Mesendoderm (in vitro differentiated cells): ENCODE measurements around the gene SHROOM4.
A peak's percentile ranks its signal among the peaks of the same experiment; 100 is the strongest.

Experiments used
- DNase-seq: peaks from one replicate; pipeline ENCODE4 v3.0.0; 2013
- H2AK5ac ChIP-seq: 2 replicates; pipeline ENCODE4 v1.6.1; 2013; ENCODE audit warnings: low read length, inconsistent platforms
- H2BK120ac ChIP-seq: 2 replicates; pipeline ENCODE4 v1.6.1; 2013; ENCODE audit warnings: low read depth, mild to moderate bottlenecking, low read length, moderate library complexity, mixed read lengths
- H2BK15ac ChIP-seq: replicated peaks from 2 replicates; pipeline ENCODE4 v1.6.1; 2013; ENCODE audit warnings: low read depth, mild to moderate bottlenecking, moderate library complexity
- H2BK5ac ChIP-seq: 2 replicates; pipeline ENCODE4 v1.6.1; 2013; ENCODE audit warnings: low read length, inconsistent platforms
- H3K18ac ChIP-seq: 2 replicates; pipeline ENCODE4 v1.6.1; 2013; ENCODE audit warnings: mild to moderate bottlenecking, low read length, mixed read lengths
- H3K23ac ChIP-seq: one replicate; pipeline ENCODE4 v1.6.1; 2013; ENCODE audit warnings: low read length
- H3K27ac ChIP-seq: 2 replicates; pipeline ENCODE4 v1.5.1; 2013; ENCODE audit warnings: low read depth, mild to moderate bottlenecking, inconsistent platforms, low read length, moderate library complexity
- H3K27me3 ChIP-seq: 2 replicates; pipeline ENCODE4 v1.6.1; 2013; ENCODE audit warnings: low read length, control low read depth, mild to moderate bottlenecking, inconsistent platforms; ENCODE audit not compliant: insufficient read depth, poor library complexity
- H3K36me3 ChIP-seq: 2 replicates; pipeline ENCODE4 v1.6.1; 2013; ENCODE audit warnings: low read length, inconsistent platforms; ENCODE audit not compliant: control insufficient read depth, insufficient read depth
- H3K4ac ChIP-seq: one replicate; pipeline ENCODE4 v1.6.1; 2013; ENCODE audit warnings: low read depth, mild to moderate bottlenecking, low read length, moderate library complexity
- H3K4me1 ChIP-seq: 2 replicates; pipeline ENCODE4 v1.6.1; 2013; ENCODE audit warnings: low read depth, low read length, inconsistent platforms; ENCODE audit not compliant: control insufficient read depth
- H3K4me2 ChIP-seq: 2 replicates; pipeline ENCODE4 v1.6.1; 2013; ENCODE audit warnings: low read length
- H3K4me3 ChIP-seq: 2 replicates; pipeline ENCODE4 v1.5.1; 2013; ENCODE audit warnings: mild to moderate bottlenecking, low read length
- H3K56ac ChIP-seq: one replicate; pipeline ENCODE4 v1.6.1; 2013; ENCODE audit warnings: low read length
- H3K79me1 ChIP-seq: 2 replicates; pipeline ENCODE4 v1.6.1; 2013; ENCODE audit warnings: low read length, inconsistent platforms
- H3K79me2 ChIP-seq: 2 replicates; pipeline ENCODE4 v1.6.1; 2013; ENCODE audit warnings: mild to moderate bottlenecking, low read length; ENCODE audit not compliant: control insufficient read depth, insufficient read depth
- H3K9ac ChIP-seq: 2 replicates; pipeline ENCODE4 v1.6.1; 2013; ENCODE audit warnings: low read length, inconsistent platforms
- H4K5ac ChIP-seq: one replicate; pipeline ENCODE4 v1.6.1; 2013; ENCODE audit warnings: low read length
- H4K8ac ChIP-seq: one replicate; pipeline ENCODE4 v1.6.1; 2013; ENCODE audit warnings: low read depth, mild to moderate bottlenecking, control low read depth, low read length, moderate library complexity
- WGBS: extraction: QIAGEN DNeasy Blood & Tissue Kit; methylation state at CpG from one replicate; pipeline ENCODE4 v1.1.7; 2013; ENCODE audit warnings: low lambda C conversion rate, missing lambda C conversion rate; ENCODE audit not compliant: insufficient coverage; ENCODE audit errors: extremely low coverage; 5-methylcytosine and 5-hydroxymethylcytosine counted together

The SHROOM4 gene

DNA sequence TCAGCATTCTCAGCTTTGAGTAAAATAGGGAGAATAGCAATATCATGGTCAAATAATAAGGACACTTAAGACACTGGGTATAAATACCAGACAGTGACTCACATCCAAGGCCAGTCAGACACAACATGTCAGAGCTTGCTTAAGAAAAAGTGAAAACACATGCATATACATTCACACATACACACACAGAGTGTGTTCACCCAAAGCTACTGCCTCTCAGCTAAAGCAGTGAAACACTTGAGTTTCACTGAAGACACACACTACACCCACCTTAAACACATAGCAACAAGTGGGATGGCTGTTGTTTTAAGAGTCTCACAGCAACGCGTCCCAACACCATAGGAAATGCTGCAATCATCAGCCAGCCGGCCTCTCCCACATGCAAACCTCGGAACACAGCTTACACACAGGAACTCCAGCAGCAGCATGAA, 14.4 kb downstream of the SHROOM4 start:
- no peak overlapping the region for H2BK5ac ChIP-seq
- H3K79me2 ChIP-seq, result no peaks in the 10 kb centered on the region
- H3K4me3 ChIP-seq, result no peak overlapping the region
- no peak overlapping the region for H2BK120ac ChIP-seq
- no peak overlapping the region for H3K18ac ChIP-seq
- no peak overlapping the region for H2BK15ac ChIP-seq
- DNase-seq, result no peak
- WGBS, result no CpG with 5 or more reads among the region's 4 CpGs
- no peaks in the 10 kb centered on the region for H3K4me1 ChIP-seq
- no peak overlapping the region for H4K8ac ChIP-seq
- H3K27me3 ChIP-seq, result no peaks in the 10 kb centered on the region
- H3K79me1 ChIP-seq, result no peaks in the 10 kb centered on the region
- no peak overlapping the region for H2AK5ac ChIP-seq
- H3K36me3 ChIP-seq, result no peaks in the 10 kb centered on the region
- peak overlapping the region; percentile 42 for H3K56ac ChIP-seq
- no peak overlapping the region for H3K23ac ChIP-seq
- H4K5ac ChIP-seq, result no peak overlapping the region
- H3K9ac ChIP-seq, result no peak overlapping the region
- H3K4ac ChIP-seq, result no peak overlapping the region
- H3K4me2 ChIP-seq, result no peak overlapping the region
- no peak overlapping the region for H3K27ac ChIP-seq

DNA sequence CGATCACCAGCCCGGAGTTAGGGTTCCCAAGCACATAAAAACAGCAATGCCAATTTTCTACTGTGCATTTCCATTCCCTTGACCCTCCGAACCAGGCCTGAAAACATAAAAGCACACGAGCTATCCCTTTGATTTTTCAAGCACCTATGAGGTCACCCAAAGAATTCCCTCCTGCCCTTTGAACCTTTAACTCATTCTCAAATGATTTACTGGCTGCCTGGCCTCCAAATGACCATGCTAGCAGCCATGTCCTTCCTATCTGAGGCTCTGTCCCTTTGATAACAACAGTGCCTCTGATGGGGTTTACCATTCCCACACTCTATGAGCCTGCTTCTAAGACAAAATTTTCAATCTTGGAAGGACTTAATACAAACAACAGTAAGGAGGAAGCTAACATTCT, 15.2 kb downstream of the SHROOM4 start:
- no CpG with 5 or more reads among the region's 4 CpGs for WGBS
- H3K27ac ChIP-seq, result no peak overlapping the region
- DNase-seq, result no peak

DNA sequence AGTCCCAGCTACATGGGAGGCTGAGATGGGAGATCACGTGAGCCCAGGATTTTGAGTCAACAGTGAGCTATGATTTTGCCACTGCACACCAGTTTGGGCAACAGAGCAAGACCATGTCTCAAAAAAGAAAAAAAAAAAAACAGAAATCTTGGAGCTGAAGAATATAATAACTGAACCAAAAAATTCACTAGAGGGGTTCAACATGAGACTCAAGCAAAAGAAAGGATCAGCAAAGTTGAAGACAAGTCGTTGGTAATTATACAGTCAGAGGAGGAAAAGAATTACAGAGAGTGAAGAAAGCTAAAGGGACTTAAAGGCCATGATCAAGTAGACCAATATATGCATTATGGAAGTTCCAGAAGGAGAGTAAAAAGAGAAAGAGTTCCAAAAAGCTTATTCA, 26.9 kb downstream of the SHROOM4 start:
- no peak overlapping the region for H2BK15ac ChIP-seq
- no peak overlapping the region for H3K18ac ChIP-seq
- no peaks in the 10 kb centered on the region for H3K79me2 ChIP-seq
- DNase-seq, result no peak
- H3K4me2 ChIP-seq, result no peak overlapping the region
- H3K27ac ChIP-seq, result no peak overlapping the region
- H3K4me1 ChIP-seq, result no peaks in the 10 kb centered on the region
- no peak overlapping the region for H2AK5ac ChIP-seq
- H3K9ac ChIP-seq, result no peak overlapping the region
- H3K4me3 ChIP-seq, result no peak overlapping the region
- H4K5ac ChIP-seq, result no peak overlapping the region
- H3K27me3 ChIP-seq, result no peaks in the 10 kb centered on the region
- H3K56ac ChIP-seq, result no peak overlapping the region
- H3K4ac ChIP-seq, result no peak overlapping the region
- H2BK120ac ChIP-seq, result no peak overlapping the region
- H4K8ac ChIP-seq, result no peak overlapping the region
- H2BK5ac ChIP-seq, result no peak overlapping the region
- H3K79me1 ChIP-seq, result no peaks in the 10 kb centered on the region
- no peak overlapping the region for H3K23ac ChIP-seq
- WGBS, result no CpG with 5 or more reads among the region's 2 CpGs
- H3K36me3 ChIP-seq, result no peaks in the 10 kb centered on the region

More for the DNA sequence above, 15.2 kb downstream of the SHROOM4 start:
- Histone ChIP-seq H3K27me3 (no peaks in the 10 kb centered on the region), H2BK5ac (no peak overlapping the region), H3K4me3 (no peak overlapping the region), H3K79me2 (no peaks in the 10 kb centered on the region), H3K36me3 (no peaks in the 10 kb centered on the region), H2BK120ac (no peak overlapping the region), H3K18ac (no peak overlapping the region), H4K5ac (no peak overlapping the region), H3K79me1 (no peaks in the 10 kb centered on the region), H3K56ac (peak overlapping the region; percentile 15), H4K8ac (no peak overlapping the region), H2AK5ac (no peak overlapping the region), H3K9ac (no peak overlapping the region), H3K4me1 (no peaks in the 10 kb centered on the region), H2BK15ac (no peak overlapping the region), H3K23ac (no peak overlapping the region), H3K4me2 (no peak overlapping the region), H3K4ac (no peak overlapping the region)

DNA sequence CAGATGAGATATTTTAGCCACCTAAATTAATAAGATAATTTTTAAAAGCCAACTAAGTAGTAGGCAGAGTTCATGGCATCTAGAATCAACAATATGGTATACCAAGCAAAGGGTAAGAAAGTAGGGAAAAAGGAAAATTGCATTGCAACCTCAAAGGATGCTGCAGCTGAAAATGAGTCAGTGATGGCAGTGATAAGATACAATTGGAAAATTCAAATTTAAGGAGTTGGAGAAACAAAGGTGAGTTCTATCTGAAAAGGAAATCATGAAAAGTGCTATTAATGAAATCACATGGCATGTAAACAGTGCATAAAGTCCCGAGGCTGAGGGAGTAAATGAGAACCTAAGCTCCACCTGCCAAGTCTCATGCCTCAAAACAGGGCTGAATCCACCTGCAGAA, 33.9 kb downstream of the SHROOM4 start:
- no peaks in the 10 kb centered on the region for H3K79me1 ChIP-seq
- no peak overlapping the region for H3K9ac ChIP-seq
- no peak overlapping the region for H4K5ac ChIP-seq
- no peaks in the 10 kb centered on the region for H3K27me3 ChIP-seq
- no peak overlapping the region for H2BK5ac ChIP-seq
- no CpG with 5 or more reads among the region's 1 CpG for WGBS
- H3K4ac ChIP-seq, result no peak overlapping the region
- H3K56ac ChIP-seq, result no peak overlapping the region
- H3K23ac ChIP-seq, result no peak overlapping the region
- no peak overlapping the region for H3K18ac ChIP-seq
- H3K79me2 ChIP-seq, result no peaks in the 10 kb centered on the region
- no peak overlapping the region for H2BK15ac ChIP-seq
- no peak overlapping the region for H2AK5ac ChIP-seq
- no peaks in the 10 kb centered on the region for H3K4me1 ChIP-seq
- H4K8ac ChIP-seq, result no peak overlapping the region
- H3K27ac ChIP-seq, result no peak overlapping the region
- no peak overlapping the region for H3K4me2 ChIP-seq
- no peak overlapping the region for H3K4me3 ChIP-seq
- no peaks in the 10 kb centered on the region for H3K36me3 ChIP-seq
- no peak overlapping the region for H2BK120ac ChIP-seq
- DNase-seq, result no peak

DNA sequence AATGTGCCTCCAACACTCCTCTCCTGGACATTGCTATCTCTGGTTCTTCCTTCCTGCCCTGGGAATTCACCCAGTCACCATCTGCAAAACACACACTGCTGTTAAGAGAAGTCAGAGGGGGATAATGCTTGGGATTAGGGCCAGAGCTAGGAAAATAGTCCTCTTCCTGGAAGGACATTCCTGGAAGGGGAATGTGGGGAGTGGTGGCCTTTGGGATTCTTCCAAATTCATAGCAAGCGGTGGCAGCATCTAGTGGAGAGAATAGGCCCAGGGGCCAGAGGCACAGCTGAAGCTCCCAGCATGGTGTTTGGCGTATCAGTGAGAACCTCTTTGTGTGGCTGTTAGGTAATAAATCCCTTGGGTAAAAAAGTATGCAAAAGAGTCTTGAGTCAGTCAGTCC, 34.3 kb downstream of the SHROOM4 start:
- no peak overlapping the region for H2BK15ac ChIP-seq
- no CpG with 5 or more reads among the region's 2 CpGs for WGBS
- no peaks in the 10 kb centered on the region for H3K79me1 ChIP-seq
- no peak overlapping the region for H3K4me3 ChIP-seq
- no peak overlapping the region for H3K27ac ChIP-seq
- no peak overlapping the region for H4K8ac ChIP-seq
- no peak overlapping the region for H2BK5ac ChIP-seq
- no peak overlapping the region for H3K23ac ChIP-seq
- no peak overlapping the region for H3K4me2 ChIP-seq
- no peak overlapping the region for H3K56ac ChIP-seq
- no peak overlapping the region for H4K5ac ChIP-seq
- H3K27me3 ChIP-seq, result no peaks in the 10 kb centered on the region
- H3K9ac ChIP-seq, result no peak overlapping the region
- H3K4ac ChIP-seq, result no peak overlapping the region
- no peak overlapping the region for H2BK120ac ChIP-seq
- no peak overlapping the region for H2AK5ac ChIP-seq
- H3K4me1 ChIP-seq, result no peaks in the 10 kb centered on the region
- no peaks in the 10 kb centered on the region for H3K36me3 ChIP-seq
- peak; percentile 86 for DNase-seq
- H3K18ac ChIP-seq, result no peak overlapping the region
- H3K79me2 ChIP-seq, result no peaks in the 10 kb centered on the region

DNA sequence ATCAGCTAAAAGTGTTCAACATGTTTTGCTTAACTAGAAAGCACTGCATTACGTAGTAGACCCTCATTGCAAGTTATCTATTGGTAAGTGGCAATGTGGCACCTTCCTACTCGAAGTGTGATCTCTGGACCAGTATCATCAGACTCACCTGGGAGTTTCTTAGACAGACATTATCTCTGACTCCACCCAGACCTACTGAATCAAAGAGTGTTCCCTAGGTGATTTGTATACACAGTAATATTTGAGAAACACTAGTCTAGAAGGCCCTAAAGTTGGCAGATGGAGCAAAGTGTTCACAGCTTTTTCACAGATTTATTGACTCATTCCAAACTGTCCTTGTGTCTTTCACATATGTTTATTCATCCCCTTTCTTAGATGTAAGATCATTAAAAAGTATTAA, 35.7 kb downstream of the SHROOM4 start:
- H3K27me3 ChIP-seq, result no peaks in the 10 kb centered on the region
- no peaks in the 10 kb centered on the region for H3K79me2 ChIP-seq
- no peaks in the 10 kb centered on the region for H3K36me3 ChIP-seq
- no peaks in the 10 kb centered on the region for H3K4me1 ChIP-seq
- DNase-seq, result no peak
- no peak overlapping the region for H3K18ac ChIP-seq
- WGBS, result no CpG with 5 or more reads among the region's 2 CpGs
- H4K5ac ChIP-seq, result no peak overlapping the region
- H3K4ac ChIP-seq, result no peak overlapping the region
- H3K9ac ChIP-seq, result no peak overlapping the region
- no peak overlapping the region for H3K4me2 ChIP-seq
- no peak overlapping the region for H2BK120ac ChIP-seq
- no peak overlapping the region for H3K56ac ChIP-seq
- no peak overlapping the region for H2AK5ac ChIP-seq
- H2BK5ac ChIP-seq, result no peak overlapping the region
- H3K23ac ChIP-seq, result no peak overlapping the region
- H2BK15ac ChIP-seq, result no peak overlapping the region
- H3K27ac ChIP-seq, result no peak overlapping the region
- H3K4me3 ChIP-seq, result no peak overlapping the region
- no peak overlapping the region for H4K8ac ChIP-seq
- H3K79me1 ChIP-seq, result no peaks in the 10 kb centered on the region
